K562 (cell line): ENCODE results near the gene ZKSCAN3. TPM values are rescaled to one million over a fixed set of nuclear protein-coding genes. Genes with fewer than 3 reads are reported as not detected.

Experiments used
- ATAC-seq: fragments of 200-7000 bp; cut with Tn5 transposase; 3 replicates; pipeline ENCODE4 v1.9.1; 2020; ENCODE audit warnings: moderate library complexity
- BruUV-seq: library from RNA; stranded (reverse); fragments of 400-500 nt; replicated peaks from 2 replicates; lab custom pipeline; 2021; lab: Mats Ljungman, UMichigan
- CTCF ChIA-PET: fragments of 300-600 bp; formaldehyde crosslinking; extraction: SDS; loops from one replicate; lab custom pipeline; 2021; ENCODE audit warnings: low intra/inter-chr PET ratio; lab: Yijun Ruan, JAX
- POLR2A ChIA-PET: fragments of 300-600, 350-650 bp; sonication (Branson Sonifier 250); formaldehyde crosslinking; extraction: SDS; loops from one replicate; lab custom pipeline; 2021; ENCODE audit warnings: antibody characterized with exemption, inconsistent platforms; lab: Yijun Ruan, JAX
- DNase-seq, 4 experiments: peaks; one replicate each; pipeline versions ENCODE4 v3.0.0 to v3.0.0-alpha.2; 2011 to 2018; ENCODE audit warnings: low spot score in 3 of 4, mixed read lengths in 3 of 4; ENCODE audit errors: extremely low read depth in 1 of 4
- FAIRE-seq: peaks from 2 replicates; lab custom pipeline; 2011; peaks lifted over from hg19 to GRCh38; lab: Jason Lieb, UNC
- H2AFZ ChIP-seq: 2 replicates; pipeline ENCODE4 v1.6.0; 2011; ENCODE audit warnings: low read depth, low read length, control low read depth, inconsistent platforms
- H3K27ac ChIP-seq: fragments of 200-600 bp; 3 replicates; pipeline ENCODE4 v1.8.0; 2011; ENCODE audit warnings: low read depth, mild to moderate bottlenecking, control low read depth, inconsistent platforms, low read length, moderate library complexity, mixed read lengths; ENCODE audit errors: extremely low read depth
- H3K27me3 ChIP-seq, 2 experiments: fragments of 300-600 bp in 1 of 2; 2 replicates in 1 of 2; 3 replicates in 1 of 2; pipeline versions ENCODE4 v1.6.0 to v1.8.0; 2011; ENCODE audit warnings: inconsistent platforms in 2 of 2, low read length in 2 of 2, mild to moderate bottlenecking in 1 of 2, mixed read lengths in 1 of 2, moderate library complexity in 1 of 2; ENCODE audit not compliant: control insufficient read depth in 2 of 2, insufficient read depth in 2 of 2
- H3K36me3 ChIP-seq: fragments of 300-600 bp; 3 replicates; pipeline ENCODE4 v1.8.0; 2011; ENCODE audit warnings: mild to moderate bottlenecking, low read length, inconsistent platforms; ENCODE audit not compliant: control insufficient read depth, insufficient read depth
- H3K4me1 ChIP-seq, 2 experiments: fragments of 200-600 bp in 1 of 2; replicated peaks in 1 of 2; 2 replicates in 1 of 2; 3 replicates in 1 of 2; pipeline versions ENCODE4 v1.5.1 to v1.8.0; 2011; ENCODE audit warnings: inconsistent platforms in 2 of 2, low read length in 2 of 2, mild to moderate bottlenecking in 1 of 2, mixed read lengths in 1 of 2, moderate library complexity in 1 of 2; ENCODE audit not compliant: control insufficient read depth in 2 of 2, insufficient read depth in 2 of 2
- H3K4me2 ChIP-seq: 2 replicates; pipeline ENCODE4 v1.6.1; 2011; ENCODE audit warnings: low read length, control low read depth, inconsistent platforms, mixed read lengths; ENCODE audit not compliant: insufficient read depth
- H3K4me3 ChIP-seq: fragments of 200-600 bp; sonication (generic), shearing (Covaris generic); 2 replicates; pipeline ENCODE4 v1.5.1; 2016; ENCODE audit warnings: control low read depth, inconsistent platforms
- H3K79me2 ChIP-seq: fragments of 200-600 bp; 3 replicates; pipeline ENCODE4 v1.8.0; 2011; ENCODE audit warnings: low read length, inconsistent platforms; ENCODE audit not compliant: control insufficient read depth, insufficient read depth
- H3K9ac ChIP-seq, 2 experiments: 2 replicates each; pipeline versions ENCODE4 v1.6.0 to v1.6.1; 2011; ENCODE audit warnings: low read depth in 2 of 2, low read length in 2 of 2, control low read depth in 1 of 2, inconsistent platforms in 1 of 2, mild to moderate bottlenecking in 1 of 2, mixed read lengths in 1 of 2; ENCODE audit not compliant: insufficient read depth in 1 of 2
- H3K9me1 ChIP-seq: one replicate; pipeline ENCODE4 v1.6.0; 2011; ENCODE audit warnings: inconsistent platforms, mild to moderate bottlenecking, low read length, moderate library complexity; ENCODE audit not compliant: control insufficient read depth, insufficient read depth
- H3K9me3 ChIP-seq: replicated peaks from 2 replicates; pipeline ENCODE4 v1.5.1; 2011; ENCODE audit warnings: low read depth, low read length, inconsistent platforms; ENCODE audit not compliant: control insufficient read depth, insufficient read depth
- H4K20me1 ChIP-seq: replicated peaks from 2 replicates; pipeline ENCODE4 v1.6.1; 2011; ENCODE audit warnings: low read length, inconsistent platforms, mixed read lengths; ENCODE audit not compliant: control insufficient read depth, insufficient read depth
- ADNP ChIP-seq: fragments of 200-800 bp; sonication (Bioruptor generic); IDR thresholded peaks from 2 replicates; pipeline ENCODE4 v1.6.1; 2016; ENCODE audit warnings: missing genetic modification characterization, missing compliant biosample characterization
- CREM ChIP-seq: IDR thresholded peaks from 2 replicates; pipeline ENCODE4 v1.6.1; 2014; ENCODE audit warnings: antibody characterized with exemption, low read depth
- CTBP1 ChIP-seq: fragments of 450-650 bp; IDR thresholded peaks from 2 replicates; pipeline ENCODE4 v1.6.1; 2016; ENCODE audit warnings: borderline replicate concordance
- LEF1 ChIP-seq: fragments of 450-650 bp; IDR thresholded peaks from 2 replicates; pipeline ENCODE4 v1.6.1; 2016; ENCODE audit warnings: mild to moderate bottlenecking
- MTA2 ChIP-seq: fragments of 450-650 bp; IDR thresholded peaks from 2 replicates; pipeline ENCODE4 v1.6.1; 2016; ENCODE audit warnings: low read depth
- NFIC ChIP-seq: fragments of 450-650 bp; IDR thresholded peaks from 2 replicates; pipeline ENCODE4 v1.6.1; 2017; ENCODE audit warnings: mild to moderate bottlenecking, inconsistent platforms
- NUFIP1 ChIP-seq: fragments of 450-650 bp; IDR thresholded peaks from 2 replicates; pipeline ENCODE4 v1.6.1; 2018; ENCODE audit not compliant: partially characterized antibody
- RCOR1 ChIP-seq, 2 experiments: IDR thresholded peaks; 2 replicates each; pipeline ENCODE4 v1.6.1; 2012; ENCODE audit warnings: low read depth in 2 of 2, low read length in 2 of 2, borderline replicate concordance in 1 of 2, improper control_type of control experiment in 1 of 2
- SMAD4 ChIP-seq: fragments of 250-450 bp; sonication (Bioruptor Pico); conservative IDR thresholded peaks from 2 replicates; pipeline ENCODE4 v1.8.0; 2021; ENCODE audit warnings: inconsistent platforms, mild to moderate bottlenecking, moderate library complexity
- SMARCA4 ChIP-seq: fragments of 450-650 bp; IDR thresholded peaks from 2 replicates; pipeline ENCODE4 v1.6.1; 2016
- ZNF12 ChIP-seq: sonication (generic); formaldehyde crosslinking; IDR thresholded peaks from 2 replicates; pipeline ENCODE4 v1.4.0; 2020; ENCODE audit warnings: mild to moderate bottlenecking, missing genetic modification reagents
- WGBS: fragments of 100-300 bp; shearing (Covaris generic); methylation state at CpG from one replicate; pipeline ENCODE4 v1.1.6; 2016; ENCODE audit warnings: low coverage, mixed read lengths; ENCODE audit not compliant: insufficient coverage; ENCODE audit errors: missing lambda C conversion rate; 5-methylcytosine and 5-hydroxymethylcytosine counted together
- in situ Hi-C: fragments of 300-500 bp; cut with MboI; formaldehyde crosslinking; loops from 4 replicates; pipeline ENCODE4 v1.15.0; 2018; ENCODE audit warnings: inconsistent platforms, mixed read lengths
- intact Hi-C: fragments of 100-400 bp; cut with micrococcal nuclease; formaldehyde crosslinking; loops from 2 replicates; pipeline ENCODE4 v1.14.2; 2022
- polyA plus RNA-seq, 8 experiments: library from polyadenylated mRNA; depleted of rRNA in 4 of 8; stranded (reverse) in 5 of 8; unstranded in 3 of 8; fragments of >200 nt; fragmentation: Nextera tagmentation in 2 of 8; fragmentation: Illumina TruSeq in 1 of 8; extraction: Ambion mirVana in 2 of 8; extraction: Trizol in 1 of 8; gene quantifications; 2 replicates each; pipeline versions ENCODE4 v1.2.1 to v1.2.3, GENCODE V29; 2011 to 2014; ENCODE audit warnings: inconsistent platforms in 1 of 8, missing spikeins in 1 of 8
- total RNA-seq, 7 experiments: library from RNA; depleted of rRNA in 6 of 7; stranded (reverse); fragments of >200 nt in 6 of 7; fragmentation: Illumina TruSeq in 2 of 7; extraction: Trizol in 2 of 7; gene quantifications; 2 replicates each; pipeline versions ENCODE4 v1.2.1 to v1.2.3, GENCODE V29; 2011 to 2021; ENCODE audit warnings: low replicate concordance in 1 of 7
- TF ChIP-seq, protein P1 (sequence below), 2 experiments: IDR thresholded peaks in 1 of 2; conservative IDR thresholded peaks in 1 of 2; 2 replicates each; pipeline ENCODE4 v1.6.1; 2016; ENCODE audit warnings: low read depth in 2 of 2, mild to moderate bottlenecking in 1 of 2, missing compliant biosample characterization in 1 of 2, missing genetic modification characterization in 1 of 2, moderate library complexity in 1 of 2
- TF ChIP-seq, protein P2 (sequence below): fragments of 450-650 bp; IDR thresholded peaks from 2 replicates; pipeline ENCODE4 v1.7.1; 2018; ENCODE audit warnings: mild to moderate bottlenecking, low read depth; ENCODE audit not compliant: partially characterized antibody

The ZKSCAN3 gene
- total and polyA plus RNA-seq, 9 of the 15 experiments (the other 6 are each of a cell fraction or from before 2014, with no cell fraction given), result 3.0 to 12.4 (median 10.2) TPM

DNA sequence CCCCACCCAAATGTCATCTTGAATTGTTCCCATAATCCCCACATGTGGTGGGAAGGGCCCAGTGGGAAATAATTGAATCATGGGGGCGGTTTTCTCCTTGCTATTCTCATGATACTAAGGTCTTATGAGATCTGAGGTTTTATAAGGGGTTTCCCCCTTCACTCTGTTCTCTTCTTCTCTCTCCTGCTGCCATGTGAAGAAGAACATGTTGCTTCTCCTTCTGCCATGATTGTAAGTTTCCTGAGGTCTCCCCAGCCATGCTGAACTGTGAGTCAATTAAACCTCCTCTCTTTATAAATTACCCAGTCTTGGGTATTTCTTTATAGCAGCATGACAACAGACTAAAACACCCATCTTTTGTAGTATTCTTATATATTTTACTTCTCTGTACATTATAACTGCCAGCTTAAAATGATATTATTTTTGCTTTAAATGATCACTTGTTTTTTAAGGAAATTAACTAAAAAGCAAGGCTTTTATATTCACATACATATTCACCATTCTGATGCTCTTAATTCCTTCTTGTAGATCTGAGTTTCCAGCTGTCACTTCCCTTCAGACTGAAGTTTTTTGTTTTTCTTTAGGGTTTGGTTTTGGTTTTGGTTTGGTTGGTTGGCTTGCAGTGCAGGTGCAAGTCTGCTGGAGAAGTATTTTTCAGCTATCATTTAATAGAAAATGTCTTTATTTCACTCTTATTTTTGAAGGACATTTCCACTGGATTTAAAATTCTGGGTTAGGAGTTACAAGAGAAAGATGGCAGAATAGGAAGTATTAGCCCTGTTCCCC, 9.2 kb upstream of the ZKSCAN3 start (continued):
- TF ChIP-seq SMAD4 (CRISPR knock-in tag), result no peak

DNA sequence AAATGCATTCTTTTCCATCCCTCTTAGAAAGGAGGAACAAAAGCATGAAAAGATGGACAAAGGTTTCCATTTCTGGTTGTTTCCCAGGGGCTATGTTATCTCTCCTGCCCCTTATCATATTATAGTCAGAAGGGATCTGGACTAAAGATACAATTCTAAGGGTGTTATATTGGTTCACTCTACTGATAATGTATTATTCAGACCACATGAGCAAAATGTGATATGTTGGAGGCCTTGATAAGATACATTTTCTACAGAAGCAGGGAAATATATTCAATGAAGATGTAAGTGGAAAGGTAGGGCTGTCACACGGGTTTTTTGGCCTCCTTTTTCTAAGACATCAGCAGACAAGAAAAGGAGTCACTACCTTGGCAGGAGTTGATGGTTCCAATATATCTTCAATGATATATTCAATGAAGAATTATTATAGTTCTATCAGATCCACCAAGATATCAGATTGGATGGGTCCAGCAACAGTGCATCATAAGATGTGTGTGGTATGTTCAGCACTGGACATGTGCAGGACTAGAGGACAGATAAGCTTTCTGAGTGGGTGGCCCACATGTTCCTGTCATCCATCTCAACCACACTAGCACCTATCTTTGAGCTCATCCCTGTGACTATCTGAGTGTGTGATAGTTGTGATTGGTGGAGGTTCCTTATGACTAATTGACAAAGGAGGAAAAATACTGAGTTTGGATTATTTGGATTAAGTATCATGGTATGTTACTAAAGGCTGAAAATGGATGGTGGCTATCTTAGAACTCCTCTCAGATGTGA, 5.7 kb upstream of the ZKSCAN3 start:
- H3K9me3 ChIP-seq, result peaks cover 6% of the 10 kb centered on the region; the same call in 1 of the 2 replicates
- CTCF ChIA-PET, result interaction anchor here (0.6 kb wide), 1 partner anchor 133 kb away, joined by 3 read pairs; no protein-coding TSS in a partner anchor
- in situ Hi-C loops (no loop called here), intact Hi-C loops (no loop called here)
- 0% methylated on average over 1 of the region's 1 CpG for whole genome bisulfite sequencing
- H3K4me2 ChIP-seq, result no peak overlapping the region; the same call in 1 of the 2 replicates
- H3K27ac ChIP-seq, result no peak overlapping the region
- FAIRE-seq (peak; percentile 80), ATAC-seq (peak; percentile 79), DNase-seq (peak; percentile 69 to 82 (median 76))
- POLR2A ChIA-PET, result interaction anchor here (1.0 to 5.1 kb wide), 3 partner anchors 7 to 117 kb away, joined by 4 to 60 read pairs (median 5); partner anchors contain the start of gene ZSCAN31
- H3K9me1 ChIP-seq, result no peaks in the 10 kb centered on the region
- no TSS peak for BruUV-seq
- H4K20me1 ChIP-seq, result no peaks in the 10 kb centered on the region
- no peak overlapping the region for H3K9ac ChIP-seq
- peaks cover 10 to 38% of the 10 kb centered on the region in 2 experiments; a peak in 4 of 5 replicates for H3K4me1 ChIP-seq
- no peak overlapping the region for H3K4me3 ChIP-seq
- H3K36me3 ChIP-seq, result no peaks in the 10 kb centered on the region
- no peaks in the 10 kb centered on the region for H3K27me3 ChIP-seq
- no peaks in the 10 kb centered on the region for H3K79me2 ChIP-seq
- no peak overlapping the region for H2AFZ ChIP-seq
- TF ChIP-seq NUFIP1 (no peak), CTBP1 (peak; percentile 91), ZNF12 (no peak), CREM (peak; percentile 79), ADNP (peak; percentile 85), LEF1 (peak; percentile 36; the same call in 1 of the 2 replicates), NFIC (peak; percentile 11; the same call in 1 of the 2 replicates), MTA2 (0 out of 2 replicates have a peak, but pooled peaks have one; percentile 15), SMARCA4 (peak; percentile 60; the same call in 1 of the 2 replicates), RCOR1 (IDR thresholded peaks at IDR 0.05; ENCODE audit: borderline replicate concordance in 1 of 2, low read depth in 2 of 2, low read length in 2 of 2) (peak in 1 of 2 experiments; percentile 92; a peak in 2 of 4 replicates)
- TF ChIP-seq, protein P1, sequence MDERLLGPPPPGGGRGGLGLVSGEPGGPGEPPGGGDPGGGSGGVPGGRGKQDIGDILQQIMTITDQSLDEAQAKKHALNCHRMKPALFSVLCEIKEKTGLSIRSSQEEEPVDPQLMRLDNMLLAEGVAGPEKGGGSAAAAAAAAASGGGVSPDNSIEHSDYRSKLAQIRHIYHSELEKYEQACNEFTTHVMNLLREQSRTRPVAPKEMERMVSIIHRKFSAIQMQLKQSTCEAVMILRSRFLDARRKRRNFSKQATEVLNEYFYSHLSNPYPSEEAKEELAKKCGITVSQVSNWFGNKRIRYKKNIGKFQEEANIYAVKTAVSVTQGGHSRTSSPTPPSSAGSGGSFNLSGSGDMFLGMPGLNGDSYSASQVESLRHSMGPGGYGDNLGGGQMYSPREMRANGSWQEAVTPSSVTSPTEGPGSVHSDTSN (CRISPR knock-in tag; IDR thresholded peaks at IDR 0.05; ENCODE audit: low read depth), result no peak
- TF ChIP-seq, protein P1 (tag; conservative IDR thresholded peaks at IDR 0.05; ENCODE audit: low read depth), result 0 out of 2 replicates have a peak, but pooled peaks have one; percentile 10
- TF ChIP-seq, protein P2, sequence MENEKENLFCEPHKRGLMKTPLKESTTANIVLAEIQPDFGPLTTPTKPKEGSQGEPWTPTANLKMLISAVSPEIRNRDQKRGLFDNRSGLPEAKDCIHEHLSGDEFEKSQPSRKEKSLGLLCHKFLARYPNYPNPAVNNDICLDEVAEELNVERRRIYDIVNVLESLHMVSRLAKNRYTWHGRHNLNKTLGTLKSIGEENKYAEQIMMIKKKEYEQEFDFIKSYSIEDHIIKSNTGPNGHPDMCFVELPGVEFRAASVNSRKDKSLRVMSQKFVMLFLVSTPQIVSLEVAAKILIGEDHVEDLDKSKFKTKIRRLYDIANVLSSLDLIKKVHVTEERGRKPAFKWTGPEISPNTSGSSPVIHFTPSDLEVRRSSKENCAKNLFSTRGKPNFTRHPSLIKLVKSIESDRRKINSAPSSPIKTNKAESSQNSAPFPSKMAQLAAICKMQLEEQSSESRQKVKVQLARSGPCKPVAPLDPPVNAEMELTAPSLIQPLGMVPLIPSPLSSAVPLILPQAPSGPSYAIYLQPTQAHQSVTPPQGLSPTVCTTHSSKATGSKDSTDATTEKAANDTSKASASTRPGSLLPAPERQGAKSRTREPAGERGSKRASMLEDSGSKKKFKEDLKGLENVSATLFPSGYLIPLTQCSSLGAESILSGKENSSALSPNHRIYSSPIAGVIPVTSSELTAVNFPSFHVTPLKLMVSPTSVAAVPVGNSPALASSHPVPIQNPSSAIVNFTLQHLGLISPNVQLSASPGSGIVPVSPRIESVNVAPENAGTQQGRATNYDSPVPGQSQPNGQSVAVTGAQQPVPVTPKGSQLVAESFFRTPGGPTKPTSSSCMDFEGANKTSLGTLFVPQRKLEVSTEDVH, result peak; percentile 17
